ENCODE data around the gene SNX33.

The SNX33 gene

DNA sequence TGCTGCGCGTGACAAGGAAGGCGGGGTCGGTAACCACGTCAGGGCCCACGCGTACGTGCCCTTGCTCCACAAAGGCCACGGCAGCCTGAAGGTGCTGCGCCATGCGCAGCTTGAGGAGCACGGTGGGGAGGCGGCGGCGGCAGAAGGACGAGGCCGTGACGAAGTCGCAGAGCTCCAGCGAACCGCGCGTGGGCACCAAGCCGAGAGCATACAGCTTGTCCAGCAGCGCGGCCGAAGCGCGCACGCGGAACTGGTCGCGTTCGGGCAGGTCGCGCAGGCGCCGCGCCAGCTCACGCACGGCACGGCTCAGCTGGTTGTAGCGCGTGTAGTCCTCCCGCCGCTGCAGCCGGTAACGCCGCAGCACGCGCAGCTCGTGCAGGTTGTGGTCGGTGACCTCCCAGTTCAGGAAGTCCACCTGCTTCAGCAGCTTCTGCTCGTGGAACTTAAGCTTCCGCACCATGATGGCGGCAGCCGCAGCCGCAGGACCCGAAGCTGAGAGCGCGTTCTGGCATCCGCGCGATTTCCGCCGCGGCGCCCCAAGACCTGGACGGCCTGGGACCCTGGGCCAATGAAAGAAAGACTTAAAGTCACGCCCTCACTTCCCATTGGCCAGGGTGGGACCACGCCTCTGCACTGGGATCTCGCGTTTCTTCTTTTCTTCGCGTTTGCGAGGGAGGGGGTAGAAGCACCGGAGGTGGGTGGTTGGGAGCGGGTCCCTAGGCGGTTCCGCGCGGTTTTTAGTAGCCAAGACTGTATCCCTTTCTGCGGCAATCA, 7.8 kb upstream of the SNX33 start, which contains the start of gene IMP3:
TSS of gene IMP3 (minus strand) at position 516 of the 774 bp plus-strand sequence. CDS start at position 460, 56 bp downstream.
- DNase-seq: peak; percentile 94 to 99 (median 96)
- intact Hi-C loops (cut with DNase I): loop anchor here (1.0 to 5.0 kb wide), 4 partner anchors 8 to 61 kb away; partner anchors contain the start of gene PTPN9

DNA sequence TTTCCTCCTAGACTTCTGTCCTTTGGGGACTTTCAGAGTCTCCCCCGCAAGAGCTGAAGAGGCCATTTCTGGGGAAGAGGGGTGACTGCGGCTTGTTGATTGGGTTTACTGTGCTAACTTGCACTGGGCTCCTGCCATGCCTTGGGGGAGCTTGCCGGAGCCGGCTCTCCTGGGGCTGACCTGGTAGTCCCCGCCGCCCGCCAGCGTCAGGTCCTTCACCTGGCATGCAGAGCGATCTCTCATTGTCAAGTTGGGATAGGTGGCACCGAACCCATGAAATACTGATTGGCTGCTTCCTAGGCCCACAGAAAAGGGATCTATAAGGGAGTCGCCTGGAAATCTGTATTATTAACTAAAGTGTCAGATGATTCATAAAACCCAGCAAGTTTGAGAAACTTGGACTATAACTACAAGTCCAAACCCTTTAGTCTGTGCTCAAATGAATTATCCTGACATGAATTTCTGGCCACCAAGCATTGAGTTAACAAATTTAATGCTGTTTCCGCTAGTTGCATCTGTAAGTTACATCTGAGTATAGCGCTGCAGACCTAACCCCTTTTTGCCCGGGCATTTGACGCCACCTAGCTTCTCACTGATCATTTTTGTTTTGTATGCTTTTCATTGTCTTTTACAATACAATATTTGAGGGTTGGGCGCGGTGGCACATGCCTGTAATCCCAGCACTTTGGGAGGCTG, 7.1 kb upstream of the SNX33 start:
- intact Hi-C loops (cut with DNase I): loop anchor here (1.0 to 2.0 kb wide), 3 partner anchors 8 to 62 kb away; partner anchors contain the start of gene PTPN9
- peak in 5 of 10 donors; percentile 35 to 91 (median 58) for DNase-seq

DNA sequence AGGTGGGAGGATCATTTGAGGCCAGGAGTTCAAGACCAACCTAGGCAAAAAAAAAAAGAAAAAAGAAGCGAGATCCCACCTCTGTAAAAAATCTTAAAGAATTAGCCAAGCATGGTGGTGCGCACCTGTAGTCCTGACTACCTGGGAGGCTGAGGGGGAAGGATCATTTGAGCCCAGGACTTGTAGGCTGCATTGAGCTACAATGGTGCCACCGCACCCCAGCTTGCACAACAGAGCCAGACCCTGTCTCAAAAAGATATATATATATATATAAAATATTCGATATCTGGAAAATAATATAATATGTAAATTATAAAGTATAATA, 6.6 kb upstream of the SNX33 start:
- peak in 1 of 10 donors; percentile 64 for DNase-seq

DNA sequence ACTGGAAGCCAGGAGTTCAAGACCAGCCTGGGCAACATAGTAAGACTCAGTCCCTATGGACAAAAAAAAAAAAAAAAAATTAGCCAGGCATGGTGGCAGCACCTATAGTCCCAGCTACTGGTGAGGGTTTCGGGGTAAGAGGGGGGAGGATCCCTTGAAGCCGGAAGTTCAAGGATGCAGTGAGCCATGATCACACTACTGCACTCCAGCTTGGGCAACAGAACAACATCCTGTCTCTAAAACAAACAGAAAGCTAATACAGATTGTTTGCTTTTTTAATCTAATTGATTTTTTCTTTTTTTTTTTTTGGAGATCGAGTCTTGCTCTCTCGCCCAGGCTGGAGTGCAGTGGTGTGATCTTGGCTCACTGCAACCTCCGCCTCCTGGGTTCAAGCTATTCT, 6.1 kb upstream of the SNX33 start:
- no peak for DNase-seq
- intact Hi-C loops (cut with DNase I): loop anchor here (2.0 kb wide), 1 partner anchor 63 kb away; the partner anchor contains the start of gene PTPN9

More for the DNA sequence above, 6.6 kb upstream of the SNX33 start:
- intact Hi-C loops (cut with DNase I): loop anchor here (2.0 kb wide), 1 partner anchor 62 kb away; the partner anchor contains the start of gene PTPN9

DNA sequence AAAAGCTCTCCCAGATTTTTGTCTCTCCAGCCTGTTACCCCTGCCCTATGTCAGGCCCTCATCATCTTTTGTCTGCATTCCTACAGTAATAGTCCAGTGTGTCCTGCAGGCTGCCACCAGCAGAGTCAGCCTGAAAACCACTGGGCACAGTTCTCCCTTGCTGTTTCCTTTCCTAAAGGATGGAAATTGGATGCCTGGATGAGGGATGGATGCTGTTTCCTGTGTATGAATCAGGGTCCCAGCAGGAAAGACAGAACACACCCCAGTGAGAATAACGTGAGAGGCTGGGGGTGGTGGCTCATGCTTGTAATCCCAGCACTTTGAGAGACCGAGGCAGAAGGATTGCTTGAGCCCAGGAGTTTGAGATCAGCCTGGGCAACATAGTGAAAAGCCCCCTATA, 3.3 kb upstream of the SNX33 start:
- DNase-seq: peak in 1 of 10 donors; percentile 11
- intact Hi-C loops (cut with DNase I): no loop called here

DNA sequence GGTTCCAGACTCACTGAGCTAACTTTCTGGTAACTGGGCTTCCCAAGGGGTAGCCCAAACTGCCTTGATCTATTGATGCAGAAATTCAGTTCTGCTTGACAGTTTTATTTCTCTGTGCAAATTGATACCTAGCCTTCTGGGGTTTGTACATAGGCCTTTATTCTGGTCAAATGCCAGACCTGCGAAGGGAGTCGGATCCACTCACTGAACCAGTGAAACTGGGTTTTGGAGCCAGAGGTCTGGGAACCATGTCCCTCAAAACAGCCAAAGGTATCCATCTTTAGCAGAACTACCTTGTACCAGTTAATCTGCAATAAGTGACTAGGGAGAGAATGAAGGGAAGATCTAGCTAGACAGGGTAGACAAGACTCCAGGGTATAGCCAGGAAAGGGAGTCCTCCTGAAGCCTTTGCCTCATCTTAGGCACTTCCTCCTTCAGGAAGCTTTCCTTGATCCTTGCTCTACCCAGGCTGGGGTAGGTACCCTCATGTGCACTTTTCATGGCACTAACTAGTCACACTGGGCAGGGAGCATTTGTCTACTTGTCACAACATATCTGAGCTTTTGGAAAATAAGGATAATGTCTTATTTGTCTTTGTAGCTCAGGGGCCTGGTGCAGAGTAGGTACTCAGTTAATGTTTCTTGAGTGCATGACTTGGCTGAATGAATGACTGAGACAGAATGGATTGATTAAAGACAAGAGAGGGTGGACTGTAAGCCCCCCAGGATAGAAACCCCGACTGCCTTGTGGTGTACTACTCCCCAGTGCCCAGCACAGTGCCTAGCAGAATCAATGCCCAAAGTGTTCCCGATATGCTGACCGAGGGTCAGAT, 1.4 kb upstream of the SNX33 start:
- DNase-seq: peak in 1 of 10 donors; percentile 25
- intact Hi-C loops (cut with DNase I): no loop called here

DNA sequence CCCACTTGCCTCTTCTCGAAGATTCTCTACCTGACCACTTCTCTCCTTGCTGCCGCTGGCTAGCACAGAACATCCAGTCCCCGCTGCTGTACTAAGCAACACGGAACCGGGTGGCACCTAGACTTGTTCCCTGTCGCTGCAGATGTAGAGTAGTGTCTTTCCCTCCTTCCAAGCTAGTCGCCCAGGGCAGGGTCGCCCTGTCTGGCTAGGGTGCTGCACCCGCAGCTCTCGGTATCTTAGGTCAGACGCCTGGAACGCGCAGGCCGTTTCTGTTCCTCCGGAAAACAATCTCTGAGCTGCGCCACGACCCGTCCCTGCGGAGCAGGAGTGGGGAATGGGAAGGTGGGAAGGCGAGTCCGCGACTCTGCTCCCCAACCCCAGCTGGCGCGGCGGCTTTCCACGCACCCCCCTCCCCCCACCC, 758 bp upstream of the SNX33 start:
- DNase-seq: peak in 3 of 10 donors; percentile 12 to 82 (median 29)
- intact Hi-C loops (cut with DNase I): no loop called here

DNA sequence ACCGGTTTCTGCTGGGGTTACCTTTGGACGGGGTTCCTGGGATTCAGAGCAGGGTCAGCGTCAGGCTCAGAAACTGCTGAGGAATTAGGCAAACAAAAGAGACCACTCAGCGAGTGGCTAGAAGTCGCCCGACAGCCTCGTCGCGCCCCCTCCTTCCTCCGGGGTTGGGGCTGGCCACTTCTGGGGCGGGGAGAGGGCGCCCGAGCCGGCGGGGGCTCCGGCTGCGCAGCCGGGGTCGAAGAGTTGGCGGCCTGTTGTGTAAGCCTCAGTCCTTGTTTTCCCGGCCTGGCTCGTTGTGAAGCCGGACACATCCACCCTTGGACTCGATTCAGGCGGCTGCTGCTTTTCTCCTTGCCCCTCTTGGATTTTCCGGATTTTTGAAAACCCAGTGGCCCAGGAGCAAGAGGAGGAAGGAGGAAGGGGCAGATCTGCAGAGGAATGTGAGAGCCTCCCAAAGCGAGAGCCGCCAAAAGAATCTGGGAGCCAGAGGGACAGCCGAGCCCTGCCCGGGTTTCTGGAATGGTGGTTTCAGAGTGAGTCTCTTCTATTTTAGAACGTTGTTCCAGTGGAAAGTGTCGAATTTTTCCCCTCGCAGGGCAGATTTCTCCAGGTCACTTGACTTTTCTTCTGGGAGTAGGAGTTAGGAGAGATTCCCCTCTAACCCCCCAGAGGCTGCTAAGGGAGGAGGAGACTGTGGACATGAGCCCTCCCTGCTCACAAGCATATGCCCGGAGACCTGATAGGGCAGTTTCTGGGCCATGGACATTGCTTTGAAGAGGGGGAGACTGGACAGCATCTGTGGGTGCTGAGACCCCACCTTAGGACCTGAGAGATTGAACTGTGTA, 666 bp downstream of the SNX33 start:
- intact Hi-C loops (cut with DNase I): loop anchor here (1.0 kb wide), 1 partner anchor 8 kb away; the partner anchor contains the start of gene IMP3

DNA sequence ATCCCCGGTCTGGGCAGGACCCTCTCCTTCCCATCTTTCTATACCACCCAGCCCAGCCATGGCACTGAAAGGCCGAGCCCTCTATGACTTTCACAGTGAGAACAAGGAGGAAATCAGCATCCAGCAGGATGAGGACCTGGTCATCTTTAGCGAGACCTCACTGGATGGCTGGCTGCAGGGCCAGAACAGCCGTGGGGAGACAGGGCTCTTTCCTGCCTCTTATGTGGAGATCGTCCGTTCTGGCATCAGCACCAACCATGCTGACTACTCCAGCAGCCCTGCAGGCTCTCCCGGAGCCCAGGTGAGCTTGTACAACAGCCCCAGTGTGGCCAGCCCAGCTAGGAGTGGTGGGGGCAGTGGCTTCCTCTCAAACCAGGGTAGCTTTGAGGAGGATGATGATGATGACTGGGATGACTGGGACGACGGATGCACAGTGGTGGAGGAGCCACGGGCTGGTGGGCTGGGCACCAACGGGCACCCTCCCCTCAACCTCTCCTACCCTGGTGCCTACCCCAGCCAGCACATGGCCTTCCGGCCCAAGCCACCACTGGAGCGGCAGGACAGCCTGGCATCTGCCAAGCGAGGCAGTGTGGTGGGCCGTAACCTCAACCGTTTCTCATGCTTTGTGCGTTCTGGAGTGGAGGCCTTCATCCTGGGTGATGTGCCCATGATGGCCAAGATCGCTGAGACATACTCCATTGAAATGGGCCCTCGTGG, 1.5 kb downstream of the SNX33 start:
- intact Hi-C loops (cut with DNase I): no loop called here

More for the DNA sequence above, 666 bp downstream of the SNX33 start:
- peak in 5 of 10 donors; percentile 9 to 77 (median 33) for DNase-seq

DNA sequence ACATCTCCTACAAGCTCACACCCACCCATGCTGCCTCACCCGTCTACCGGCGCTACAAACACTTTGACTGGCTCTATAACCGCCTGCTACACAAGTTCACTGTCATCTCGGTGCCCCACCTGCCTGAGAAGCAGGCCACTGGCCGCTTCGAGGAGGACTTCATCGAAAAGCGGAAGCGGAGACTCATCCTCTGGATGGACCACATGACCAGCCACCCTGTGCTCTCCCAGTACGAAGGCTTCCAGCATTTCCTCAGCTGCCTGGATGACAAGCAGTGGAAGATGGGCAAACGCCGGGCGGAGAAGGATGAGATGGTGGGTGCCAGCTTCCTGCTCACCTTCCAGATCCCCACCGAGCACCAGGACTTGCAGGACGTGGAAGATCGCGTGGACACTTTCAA, 2.1 kb downstream of the SNX33 start:
- intact Hi-C loops (cut with DNase I): no loop called here
- DNase-seq: no peak

More for the DNA sequence above, 1.5 kb downstream of the SNX33 start:
- DNase-seq: peak in 2 of 10 donors; percentile 74 to 75

DNA sequence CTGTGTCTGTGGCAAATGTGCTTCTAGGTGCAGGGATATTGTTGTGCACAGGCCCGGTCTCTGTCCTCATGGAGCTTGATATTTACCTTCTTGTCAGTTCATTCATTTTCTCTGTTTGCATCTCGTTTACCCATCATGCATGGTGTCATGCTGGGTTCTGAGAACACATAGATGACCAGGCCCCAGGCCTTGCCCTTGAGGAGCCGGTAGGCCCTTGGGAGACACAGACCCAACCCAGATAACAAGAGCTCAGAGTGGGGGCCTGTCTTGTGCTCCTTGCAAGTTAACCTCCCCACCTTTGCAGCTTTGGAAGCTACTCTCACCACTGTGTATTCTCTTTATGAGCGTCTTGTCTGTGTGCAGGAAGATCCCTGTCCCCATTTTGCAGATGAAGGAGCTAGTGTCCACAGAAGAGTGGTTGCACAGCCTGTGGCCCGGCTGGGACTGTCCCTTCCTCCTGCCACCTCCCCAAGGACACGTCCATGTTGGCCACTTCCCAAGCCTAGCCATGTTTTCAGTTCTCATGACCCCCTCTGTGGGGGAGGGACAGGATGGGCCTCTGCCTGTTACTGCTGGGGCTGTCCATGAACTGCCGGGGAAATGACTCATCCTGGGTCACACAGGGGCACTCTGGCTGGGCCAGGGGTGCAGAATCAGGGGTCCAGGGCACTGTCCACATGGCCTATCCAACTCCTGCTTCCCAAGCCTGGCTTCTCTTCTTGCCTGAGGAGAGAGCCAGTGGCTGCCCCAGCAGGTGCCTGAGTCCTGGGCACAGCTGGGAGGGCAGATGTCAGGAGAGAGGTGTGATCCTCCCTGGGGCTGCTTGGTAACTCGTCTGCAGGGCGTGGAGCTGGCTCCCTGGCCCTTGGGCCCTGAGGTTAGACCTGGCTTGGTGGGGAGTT, 3.4 kb downstream of the SNX33 start:
- intact Hi-C loops (cut with DNase I): no loop called here
- no peak for DNase-seq

DNA sequence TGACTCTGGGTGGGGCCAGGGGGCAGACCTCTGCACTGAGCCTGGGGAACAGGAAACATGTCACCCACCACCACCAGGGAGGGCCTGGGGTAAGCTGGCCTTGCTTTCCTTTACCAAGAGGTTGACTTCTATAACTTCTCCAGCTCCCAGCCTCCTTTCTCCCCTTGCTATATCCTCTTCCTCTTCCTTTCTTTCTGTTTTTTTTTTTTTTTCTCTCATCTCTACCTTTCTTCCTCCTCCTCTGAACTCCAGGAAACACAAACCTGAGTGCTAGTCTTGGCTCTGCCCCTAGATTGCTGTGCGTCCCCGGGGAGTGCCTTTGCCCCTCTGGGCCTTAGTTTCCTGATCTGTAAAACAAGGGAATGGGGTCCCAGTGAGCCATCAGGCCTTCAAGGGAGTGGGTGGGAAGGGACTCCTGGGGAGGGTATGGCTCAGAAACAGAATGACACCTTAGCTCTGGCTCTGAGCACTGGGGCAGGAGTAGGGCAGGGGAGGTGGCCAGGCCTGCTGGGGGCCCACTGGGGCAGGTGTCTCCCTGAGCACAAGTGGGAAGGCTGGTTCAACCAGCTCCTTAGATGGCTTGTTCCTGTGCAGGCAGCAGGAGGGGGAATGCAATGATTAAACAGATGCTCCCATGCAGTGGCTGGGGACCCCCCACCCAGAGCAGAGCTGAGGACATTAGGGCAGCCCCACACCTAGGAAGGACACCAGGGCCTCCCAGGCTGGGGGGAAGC, 4.3 kb downstream of the SNX33 start:
- no peak for DNase-seq
- intact Hi-C loops (cut with DNase I): no loop called here

DNA sequence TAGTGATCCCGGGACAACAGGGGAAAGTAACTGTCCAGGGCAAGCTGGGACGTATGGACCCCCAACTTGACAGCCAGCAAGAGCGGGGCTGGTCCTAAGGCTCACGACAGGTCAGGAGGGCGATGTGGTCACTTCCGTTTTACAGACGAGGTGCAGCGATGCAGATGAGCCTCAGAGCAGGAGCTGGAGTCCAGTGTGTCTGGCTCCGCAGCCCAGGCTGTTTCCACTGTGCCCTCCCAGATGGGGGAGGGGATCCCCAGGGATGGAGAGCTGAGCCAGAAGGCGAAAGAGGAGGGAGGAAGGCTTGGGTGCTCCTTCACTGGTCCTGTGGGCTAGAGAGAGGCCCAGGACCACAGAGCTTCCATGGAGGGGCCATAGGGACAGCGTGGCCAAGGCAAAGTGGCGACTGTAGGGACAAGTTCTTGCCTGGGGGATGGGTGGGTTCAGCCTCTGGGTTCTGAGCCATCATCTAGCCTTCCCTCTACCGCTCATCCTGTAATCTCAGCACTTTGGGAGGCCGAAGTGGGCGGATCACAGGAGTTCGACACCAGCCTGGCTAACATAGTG, 5.7 kb downstream of the SNX33 start:
- intact Hi-C loops (cut with DNase I): no loop called here
- no peak for DNase-seq

DNA sequence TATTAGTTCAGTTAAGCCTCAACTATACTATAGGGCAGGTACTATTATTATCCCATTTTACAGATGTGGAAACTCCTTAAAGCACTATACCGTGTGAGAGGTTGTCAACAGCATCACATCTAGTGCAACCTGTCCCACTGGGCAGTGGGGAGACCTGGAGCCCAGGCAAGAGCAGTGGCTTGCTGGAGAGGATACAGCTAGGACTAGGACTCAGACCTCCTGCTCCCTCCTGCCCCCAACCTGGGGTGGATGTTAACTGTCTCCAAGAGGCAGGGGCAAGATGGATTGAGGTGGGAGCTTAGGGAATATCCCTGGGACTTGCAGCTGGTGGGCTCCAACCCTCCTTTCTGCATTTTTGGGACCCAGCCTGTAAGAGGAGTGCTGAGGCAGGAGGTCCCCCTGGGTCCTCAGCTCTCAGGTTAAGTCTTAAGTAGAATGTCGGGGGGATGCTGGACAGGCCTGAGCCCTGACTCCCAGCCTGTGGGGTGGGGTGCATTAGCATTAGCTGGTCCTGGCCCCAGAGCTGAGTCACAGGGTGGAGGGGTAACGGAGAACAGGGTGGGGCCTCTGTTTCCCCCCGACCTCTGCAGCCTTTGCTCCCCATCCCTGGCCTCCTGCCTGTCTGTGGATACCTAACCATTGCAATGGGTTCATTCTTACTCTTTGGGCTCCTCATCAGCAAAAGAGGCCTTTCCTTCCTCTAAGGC, 6.6 kb downstream of the SNX33 start:
- no peak for DNase-seq
- intact Hi-C loops (cut with DNase I): no loop called here

DNA sequence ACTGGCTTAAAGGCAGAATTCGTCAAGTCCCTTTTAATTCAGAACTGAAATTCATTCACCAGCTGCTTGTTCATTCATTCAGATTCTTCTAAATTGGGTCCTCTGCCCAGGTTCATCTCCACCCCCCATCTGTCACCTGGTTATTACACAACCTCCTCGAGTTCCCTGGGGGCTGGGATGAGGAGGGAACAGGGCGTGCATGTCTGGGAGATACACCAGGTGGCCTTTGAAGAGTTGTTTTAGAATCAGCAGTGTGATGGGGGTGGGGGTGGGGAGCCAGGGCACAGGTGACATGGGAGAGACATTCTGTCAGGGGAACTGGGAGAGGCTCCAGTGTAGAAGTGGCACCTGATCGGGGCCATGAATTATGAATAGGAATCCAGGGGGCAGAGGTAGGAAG, 8.2 kb downstream of the SNX33 start:
- intact Hi-C loops (cut with DNase I): no loop called here
- no peak for DNase-seq

DNA sequence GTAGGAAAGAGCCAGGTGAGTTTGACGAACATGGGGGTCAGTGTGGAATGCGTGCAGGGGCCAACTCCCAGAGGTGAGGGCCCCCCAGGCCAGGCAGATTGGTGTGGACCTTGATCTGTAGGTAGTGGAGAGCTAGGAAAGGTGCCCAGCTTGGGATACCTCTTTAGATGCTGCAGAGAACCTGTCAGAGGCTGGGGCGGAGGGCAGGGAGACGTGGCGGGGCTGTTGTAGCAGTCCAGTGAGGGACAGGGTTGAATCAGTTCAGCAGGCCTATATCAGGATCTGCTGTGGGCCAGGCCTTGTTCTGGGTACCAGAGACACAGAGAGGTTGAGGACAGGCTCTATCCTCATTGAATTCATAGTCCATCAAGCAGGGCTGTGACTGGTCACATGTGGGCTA, 8.6 kb downstream of the SNX33 start:
- DNase-seq: no peak
- intact Hi-C loops (cut with DNase I): no loop called here
